ENCODE measurements around the gene THRB.

THRB gene

GRCh38 chr3:24167429-24167828 lies 327.2 kb downstream of the THRB start:
- Histone ChIP-seq H3K4me3 (ENCODE audit: insufficient read depth, low read depth, low read length, poor library complexity, severe bottlenecking) (no peak overlapping the region), H3K27me3 (replicated peaks; ENCODE audit: control insufficient read depth, insufficient read depth, low read length, poor library complexity, severe bottlenecking) (no peaks in the 10 kb centered on the region), H3K4me1 (ENCODE audit: control insufficient read depth, insufficient read depth, low read length, poor library complexity, severe bottlenecking) (no peaks in the 10 kb centered on the region), H3K9me3 (ENCODE audit: control insufficient read depth, low read length) (no peaks in the 10 kb centered on the region), H3K36me3 (ENCODE audit: control insufficient read depth, insufficient read depth, low read length) (no peaks in the 10 kb centered on the region), H3K27ac (ENCODE audit: insufficient read depth, low read length, poor library complexity, severe bottlenecking) (no peak overlapping the region)
- no peak for DNase-seq

- H3K27me3 ChIP-seq (replicated peaks; ENCODE audit: control insufficient read depth, insufficient read depth, low read length, poor library complexity, severe bottlenecking): no peaks in the 10 kb centered on the region
- no peaks in the 10 kb centered on the region for H3K4me1 ChIP-seq (ENCODE audit: control insufficient read depth, insufficient read depth, low read length, poor library complexity, severe bottlenecking)
Measured at GRCh38 chr3:24166515-24166914, 328.1 kb downstream of the THRB start.

GRCh38 chr3:24165603-24165982 lies 329.1 kb downstream of the THRB start:
- H3K36me3 ChIP-seq (ENCODE audit: control insufficient read depth, insufficient read depth, low read length): no peaks in the 10 kb centered on the region
- H3K27me3 ChIP-seq (replicated peaks; ENCODE audit: control insufficient read depth, insufficient read depth, low read length, poor library complexity, severe bottlenecking): no peaks in the 10 kb centered on the region
- no peak overlapping the region for H3K27ac ChIP-seq (ENCODE audit: insufficient read depth, low read length, poor library complexity, severe bottlenecking)

More at GRCh38 chr3:24166515-24166914, 328.1 kb downstream of the THRB start:
- Histone ChIP-seq H3K4me3 (ENCODE audit: insufficient read depth, low read depth, low read length, poor library complexity, severe bottlenecking) (no peak overlapping the region), H3K36me3 (ENCODE audit: control insufficient read depth, insufficient read depth, low read length) (no peaks in the 10 kb centered on the region), H3K27ac (ENCODE audit: insufficient read depth, low read length, poor library complexity, severe bottlenecking) (no peak overlapping the region), H3K9me3 (ENCODE audit: control insufficient read depth, low read length) (no peaks in the 10 kb centered on the region)
- DNase-seq: no peak

GRCh38 chr3:24164967-24165602 lies 329.6 kb downstream of the THRB start:
- H3K9me3 ChIP-seq (ENCODE audit: control insufficient read depth, low read length): no peaks in the 10 kb centered on the region
- no peak for DNase-seq
- H3K36me3 ChIP-seq (ENCODE audit: control insufficient read depth, insufficient read depth, low read length): no peaks in the 10 kb centered on the region
- H3K4me1 ChIP-seq (ENCODE audit: control insufficient read depth, insufficient read depth, low read length, poor library complexity, severe bottlenecking): no peaks in the 10 kb centered on the region
- no peak overlapping the region for H3K4me3 ChIP-seq (ENCODE audit: insufficient read depth, low read depth, low read length, poor library complexity, severe bottlenecking)
- no peaks in the 10 kb centered on the region for H3K27me3 ChIP-seq (replicated peaks; ENCODE audit: control insufficient read depth, insufficient read depth, low read length, poor library complexity, severe bottlenecking)
- no peak overlapping the region for H3K27ac ChIP-seq (ENCODE audit: insufficient read depth, low read length, poor library complexity, severe bottlenecking)

More at GRCh38 chr3:24165603-24165982, 329.1 kb downstream of the THRB start:
- Histone ChIP-seq H3K4me3 (ENCODE audit: insufficient read depth, low read depth, low read length, poor library complexity, severe bottlenecking) (no peak overlapping the region), H3K9me3 (ENCODE audit: control insufficient read depth, low read length) (no peaks in the 10 kb centered on the region), H3K4me1 (ENCODE audit: control insufficient read depth, insufficient read depth, low read length, poor library complexity, severe bottlenecking) (no peaks in the 10 kb centered on the region)
- DNase-seq: no peak

GRCh38 chr3:24162929-24163328 lies 331.7 kb downstream of the THRB start:
- Histone ChIP-seq H3K27me3 (replicated peaks; ENCODE audit: control insufficient read depth, insufficient read depth, low read length, poor library complexity, severe bottlenecking) (no peaks in the 10 kb centered on the region), H3K36me3 (ENCODE audit: control insufficient read depth, insufficient read depth, low read length) (no peaks in the 10 kb centered on the region), H3K27ac (ENCODE audit: insufficient read depth, low read length, poor library complexity, severe bottlenecking) (no peak overlapping the region), H3K4me1 (ENCODE audit: control insufficient read depth, insufficient read depth, low read length, poor library complexity, severe bottlenecking) (no peaks in the 10 kb centered on the region), H3K4me3 (ENCODE audit: insufficient read depth, low read depth, low read length, poor library complexity, severe bottlenecking) (no peak overlapping the region), H3K9me3 (ENCODE audit: control insufficient read depth, low read length) (no peaks in the 10 kb centered on the region)
- no peak for DNase-seq

GRCh38 chr3:24161841-24162240 lies 332.8 kb downstream of the THRB start:
- Histone ChIP-seq H3K4me3 (ENCODE audit: insufficient read depth, low read depth, low read length, poor library complexity, severe bottlenecking) (no peak overlapping the region), H3K27me3 (replicated peaks; ENCODE audit: control insufficient read depth, insufficient read depth, low read length, poor library complexity, severe bottlenecking) (no peaks in the 10 kb centered on the region), H3K9me3 (ENCODE audit: control insufficient read depth, low read length) (no peaks in the 10 kb centered on the region), H3K36me3 (ENCODE audit: control insufficient read depth, insufficient read depth, low read length) (no peaks in the 10 kb centered on the region), H3K4me1 (ENCODE audit: control insufficient read depth, insufficient read depth, low read length, poor library complexity, severe bottlenecking) (no peaks in the 10 kb centered on the region), H3K27ac (ENCODE audit: insufficient read depth, low read length, poor library complexity, severe bottlenecking) (no peak overlapping the region)
- DNase-seq: no peak

- Histone ChIP-seq H3K9me3 (ENCODE audit: control insufficient read depth, low read length) (no peaks in the 10 kb centered on the region), H3K27me3 (replicated peaks; ENCODE audit: control insufficient read depth, insufficient read depth, low read length, poor library complexity, severe bottlenecking) (no peaks in the 10 kb centered on the region), H3K4me3 (ENCODE audit: insufficient read depth, low read depth, low read length, poor library complexity, severe bottlenecking) (no peak overlapping the region), H3K36me3 (ENCODE audit: control insufficient read depth, insufficient read depth, low read length) (no peaks in the 10 kb centered on the region), H3K4me1 (ENCODE audit: control insufficient read depth, insufficient read depth, low read length, poor library complexity, severe bottlenecking) (no peaks in the 10 kb centered on the region), H3K27ac (ENCODE audit: insufficient read depth, low read length, poor library complexity, severe bottlenecking) (no peak overlapping the region)
- no peak for DNase-seq
Measured at GRCh38 chr3:24160424-24161095, 334.1 kb downstream of the THRB start.

- no peak for DNase-seq
- H3K4me1 ChIP-seq (ENCODE audit: control insufficient read depth, insufficient read depth, low read length, poor library complexity, severe bottlenecking): no peaks in the 10 kb centered on the region
- no peaks in the 10 kb centered on the region for H3K27me3 ChIP-seq (replicated peaks; ENCODE audit: control insufficient read depth, insufficient read depth, low read length, poor library complexity, severe bottlenecking)
- no peaks in the 10 kb centered on the region for H3K36me3 ChIP-seq (ENCODE audit: control insufficient read depth, insufficient read depth, low read length)
- H3K9me3 ChIP-seq (ENCODE audit: control insufficient read depth, low read length): no peaks in the 10 kb centered on the region
- H3K4me3 ChIP-seq (ENCODE audit: insufficient read depth, low read depth, low read length, poor library complexity, severe bottlenecking): no peak overlapping the region
- no peak overlapping the region for H3K27ac ChIP-seq (ENCODE audit: insufficient read depth, low read length, poor library complexity, severe bottlenecking)
Measured at GRCh38 chr3:24158761-24159454, 335.7 kb downstream of the THRB start.

- Histone ChIP-seq H3K4me3 (ENCODE audit: insufficient read depth, low read depth, low read length, poor library complexity, severe bottlenecking) (no peak overlapping the region), H3K36me3 (ENCODE audit: control insufficient read depth, insufficient read depth, low read length) (no peaks in the 10 kb centered on the region), H3K4me1 (ENCODE audit: control insufficient read depth, insufficient read depth, low read length, poor library complexity, severe bottlenecking) (no peaks in the 10 kb centered on the region), H3K27ac (ENCODE audit: insufficient read depth, low read length, poor library complexity, severe bottlenecking) (no peak overlapping the region), H3K9me3 (ENCODE audit: control insufficient read depth, low read length) (no peaks in the 10 kb centered on the region), H3K27me3 (replicated peaks; ENCODE audit: control insufficient read depth, insufficient read depth, low read length, poor library complexity, severe bottlenecking) (no peaks in the 10 kb centered on the region)
- no peak for DNase-seq
Measured at GRCh38 chr3:24157106-24157505, 337.5 kb downstream of the THRB start.

- DNase-seq: no peak
- Histone ChIP-seq H3K4me1 (ENCODE audit: control insufficient read depth, insufficient read depth, low read length, poor library complexity, severe bottlenecking) (no peaks in the 10 kb centered on the region), H3K4me3 (ENCODE audit: insufficient read depth, low read depth, low read length, poor library complexity, severe bottlenecking) (no peak overlapping the region), H3K36me3 (ENCODE audit: control insufficient read depth, insufficient read depth, low read length) (no peaks in the 10 kb centered on the region), H3K27ac (ENCODE audit: insufficient read depth, low read length, poor library complexity, severe bottlenecking) (no peak overlapping the region), H3K27me3 (replicated peaks; ENCODE audit: control insufficient read depth, insufficient read depth, low read length, poor library complexity, severe bottlenecking) (no peaks in the 10 kb centered on the region), H3K9me3 (ENCODE audit: control insufficient read depth, low read length) (no peaks in the 10 kb centered on the region)
Measured at GRCh38 chr3:24156466-24156865, 338.2 kb downstream of the THRB start.

Measured in effector memory CD4-positive, alpha-beta T cell (primary cell).